Measurements from ENCODE around the gene TTLL11. TPM values are rescaled to one million over a fixed set of nuclear protein-coding genes. Genes with fewer than 3 reads are reported as not detected.

Gene TTLL11
- total and polyA plus RNA-seq, 8 donors: 5.4 to 11.6 (median 9.5) TPM

DNA sequence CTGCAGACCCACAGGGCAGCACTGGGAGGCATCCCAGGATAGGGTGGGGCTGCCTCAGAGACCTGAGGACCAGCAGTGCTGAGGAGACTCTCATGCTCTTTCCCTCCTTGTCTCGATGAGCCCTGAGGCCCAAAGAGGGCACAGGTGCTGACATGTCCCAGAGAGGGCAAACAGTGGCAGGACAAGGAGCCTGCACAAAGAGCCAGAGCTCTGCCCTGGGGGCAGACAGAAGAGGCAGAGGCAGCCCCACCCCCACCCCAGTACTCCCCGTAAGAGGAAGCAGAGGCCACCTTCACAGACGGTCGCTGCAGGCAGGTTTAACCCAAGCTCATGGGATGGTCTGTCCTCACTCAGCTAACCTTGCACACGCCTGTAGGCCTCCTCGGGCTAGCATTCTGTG, 29.4 kb upstream of the TTLL11 start:
- TF ChIP-seq, protein P1, sequence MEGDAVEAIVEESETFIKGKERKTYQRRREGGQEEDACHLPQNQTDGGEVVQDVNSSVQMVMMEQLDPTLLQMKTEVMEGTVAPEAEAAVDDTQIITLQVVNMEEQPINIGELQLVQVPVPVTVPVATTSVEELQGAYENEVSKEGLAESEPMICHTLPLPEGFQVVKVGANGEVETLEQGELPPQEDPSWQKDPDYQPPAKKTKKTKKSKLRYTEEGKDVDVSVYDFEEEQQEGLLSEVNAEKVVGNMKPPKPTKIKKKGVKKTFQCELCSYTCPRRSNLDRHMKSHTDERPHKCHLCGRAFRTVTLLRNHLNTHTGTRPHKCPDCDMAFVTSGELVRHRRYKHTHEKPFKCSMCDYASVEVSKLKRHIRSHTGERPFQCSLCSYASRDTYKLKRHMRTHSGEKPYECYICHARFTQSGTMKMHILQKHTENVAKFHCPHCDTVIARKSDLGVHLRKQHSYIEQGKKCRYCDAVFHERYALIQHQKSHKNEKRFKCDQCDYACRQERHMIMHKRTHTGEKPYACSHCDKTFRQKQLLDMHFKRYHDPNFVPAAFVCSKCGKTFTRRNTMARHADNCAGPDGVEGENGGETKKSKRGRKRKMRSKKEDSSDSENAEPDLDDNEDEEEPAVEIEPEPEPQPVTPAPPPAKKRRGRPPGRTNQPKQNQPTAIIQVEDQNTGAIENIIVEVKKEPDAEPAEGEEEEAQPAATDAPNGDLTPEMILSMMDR (IDR thresholded peaks at IDR 0.05): no peak
- no peak for ATAC-seq

DNA sequence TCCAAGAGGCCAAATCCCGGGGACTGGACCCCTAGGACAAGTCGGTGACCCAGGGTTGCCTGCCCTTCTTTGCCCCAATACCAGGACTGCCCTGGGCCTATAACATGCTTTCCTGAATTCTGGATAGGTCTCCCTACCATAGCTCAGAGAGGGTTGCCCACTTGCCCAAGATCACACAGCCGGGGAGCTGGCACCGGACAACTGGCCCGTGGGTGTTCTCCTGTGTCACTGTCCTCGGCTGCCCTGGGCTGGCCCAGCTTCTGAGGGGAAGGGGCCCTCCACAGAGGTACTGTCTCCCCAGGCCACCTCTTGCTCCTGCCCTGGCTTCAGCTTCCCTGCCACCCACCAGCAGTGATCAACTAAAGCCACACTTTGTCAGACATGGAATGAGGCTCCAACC, 28.8 kb upstream of the TTLL11 start:
- Histone ChIP-seq H3K27me3 (peaks cover under 1 to 27% of the 10 kb centered on the region in 2 donors), H3K4me3 (no peak overlapping the region)
- intact Hi-C loops (cut with DNase I): loop anchor here in 1 of 2 donors (10.0 kb wide), 1 partner anchor 233 kb away; no protein-coding TSS in a partner anchor

More for the DNA sequence above, 29.4 kb upstream of the TTLL11 start:
- peaks cover 3 to 32% of the 10 kb centered on the region in 2 donors for H3K27me3 ChIP-seq
- H3K36me3 ChIP-seq: no peaks in the 10 kb centered on the region
- no peaks in the 10 kb centered on the region for H3K9me3 ChIP-seq
- no peak for DNase-seq
- no peak overlapping the region for H3K27ac ChIP-seq
- H3K4me1 ChIP-seq: peaks cover 9 to 24% of the 10 kb centered on the region in 2 donors
- H3K4me3 ChIP-seq: no peak overlapping the region
- intact Hi-C loops (cut with DNase I): loop anchor here in 1 of 2 donors (10.0 kb wide), 1 partner anchor 232 kb away; no protein-coding TSS in a partner anchor

DNA sequence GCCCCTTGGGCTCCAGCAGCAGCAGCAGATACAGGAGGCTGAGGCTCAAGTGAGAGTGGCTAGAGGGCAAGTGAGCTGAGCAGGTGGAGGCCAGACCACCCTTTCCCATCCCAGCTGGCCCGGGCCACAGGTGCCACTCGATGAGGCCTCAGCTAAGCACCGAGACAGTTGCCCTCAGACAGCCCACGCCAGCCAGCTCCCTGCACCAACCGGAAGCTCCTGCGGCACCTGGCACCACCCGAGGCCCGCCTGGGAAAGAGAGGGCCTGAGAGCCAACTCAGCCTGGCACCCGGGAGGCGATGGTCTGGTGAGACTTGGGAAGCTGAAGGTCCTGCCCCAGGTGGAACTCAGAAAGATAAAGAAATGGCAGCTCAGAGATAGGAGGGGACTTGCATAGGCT, 28.3 kb upstream of the TTLL11 start:
- Histone ChIP-seq H3K36me3 (no peaks in the 10 kb centered on the region), H3K4me1 (peaks cover 6 to 15% of the 10 kb centered on the region in 2 donors), H3K27ac (no peak overlapping the region), H3K9me3 (no peaks in the 10 kb centered on the region), H3K27me3 (peaks cover 0 to 21% of the 10 kb centered on the region in 2 donors), H3K4me3 (no peak overlapping the region)
- DNase-seq (no peak), ATAC-seq (no peak)
- intact Hi-C loops (cut with DNase I): loop anchor here in 1 of 2 donors (10.0 kb wide), 1 partner anchor 233 kb away; no protein-coding TSS in a partner anchor
- TF ChIP-seq, protein P1 (IDR thresholded peaks at IDR 0.05): no peak

More for the DNA sequence above, 28.8 kb upstream of the TTLL11 start:
- ATAC-seq (no peak), DNase-seq (no peak)
- H3K4me1 ChIP-seq: peaks cover 9 to 20% of the 10 kb centered on the region in 2 donors
- no peak overlapping the region for H3K27ac ChIP-seq
- no peaks in the 10 kb centered on the region for H3K9me3 ChIP-seq
- H3K36me3 ChIP-seq: no peaks in the 10 kb centered on the region
- TF ChIP-seq, protein P1 (IDR thresholded peaks at IDR 0.05): no peak

DNA sequence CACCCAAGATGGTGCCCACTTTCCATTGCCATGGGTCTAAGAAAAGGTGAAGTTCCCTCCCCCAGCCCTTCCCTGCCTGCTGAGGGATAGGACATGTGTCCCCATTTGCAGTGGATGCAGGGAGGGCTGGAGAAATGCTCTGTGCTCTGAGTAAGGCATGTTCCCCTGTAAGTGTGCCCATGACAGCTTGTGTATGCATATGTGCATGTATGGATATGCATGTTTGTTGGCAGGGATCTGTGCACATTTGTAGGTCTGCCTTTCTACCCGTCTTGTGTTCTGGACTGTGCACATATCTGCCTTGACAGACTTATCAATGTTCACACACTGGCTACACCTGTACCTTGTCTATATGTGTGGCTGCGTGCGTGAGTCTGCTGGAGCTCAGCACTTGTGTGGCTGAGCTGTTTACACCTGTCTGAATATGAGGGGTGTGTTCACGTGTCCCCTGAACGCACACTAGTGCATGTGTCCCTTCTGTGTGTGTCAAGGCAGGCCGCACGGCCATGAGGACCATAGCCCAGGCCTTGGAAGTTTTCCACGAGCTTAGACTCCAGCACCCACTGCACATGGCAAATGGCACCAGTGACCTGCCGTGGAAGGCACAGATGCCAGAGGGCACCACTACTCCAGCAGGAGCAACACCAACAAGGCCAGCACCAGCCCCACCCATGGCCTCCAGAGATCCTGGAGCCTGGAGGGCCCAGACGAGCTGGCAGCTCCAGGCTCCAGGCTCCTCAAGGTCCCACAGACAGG, 27.4 kb upstream of the TTLL11 start:
- H3K27ac ChIP-seq: no peak overlapping the region
- ATAC-seq (no peak), DNase-seq (no peak)
- H3K27me3 ChIP-seq: peaks cover 0 to 18% of the 10 kb centered on the region in 2 donors
- H3K9me3 ChIP-seq: no peaks in the 10 kb centered on the region
- no peak overlapping the region for H3K4me3 ChIP-seq
- peaks cover 0 to 6% of the 10 kb centered on the region in 2 donors for H3K4me1 ChIP-seq
- TF ChIP-seq, protein P1 (IDR thresholded peaks at IDR 0.05): no peak
- no peaks in the 10 kb centered on the region for H3K36me3 ChIP-seq
- intact Hi-C loops (cut with DNase I): loop anchor here in 1 of 2 donors (10.0 kb wide), 1 partner anchor 234 kb away; no protein-coding TSS in a partner anchor

DNA sequence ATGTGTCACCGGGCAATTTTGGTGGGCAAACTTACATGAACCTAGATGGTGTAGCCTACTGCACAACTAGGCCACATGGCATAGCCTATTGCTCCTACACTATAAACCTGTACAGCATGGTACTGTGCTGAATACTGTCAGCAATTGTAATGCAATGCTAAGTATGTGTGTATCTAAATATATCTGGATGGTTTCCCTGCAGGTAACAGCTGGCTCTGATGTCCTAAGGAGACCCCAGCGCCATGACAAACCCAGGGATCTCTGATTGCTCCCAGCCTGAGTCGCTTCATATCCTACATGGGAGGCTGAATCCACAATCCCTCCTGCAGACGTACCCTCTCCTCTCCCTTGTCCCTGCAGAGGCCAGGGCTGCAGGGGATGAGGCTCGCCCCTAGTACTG, 26.6 kb upstream of the TTLL11 start:
- TF ChIP-seq, protein P1 (IDR thresholded peaks at IDR 0.05): no peak
- Histone ChIP-seq H3K36me3 (no peaks in the 10 kb centered on the region), H3K27me3 (peaks cover 0 to 13% of the 10 kb centered on the region in 2 donors), H3K4me1 (no peaks in the 10 kb centered on the region), H3K27ac (no peak overlapping the region), H3K4me3 (no peak overlapping the region), H3K9me3 (no peaks in the 10 kb centered on the region)
- no peak for DNase-seq
- no peak for ATAC-seq
- intact Hi-C loops (cut with DNase I): loop anchor here in 1 of 2 donors (10.0 kb wide), 1 partner anchor 235 kb away; no protein-coding TSS in a partner anchor
